DND-41 (cell line): ENCODE data around the gene SSR3.
A peak's percentile ranks its signal among the peaks of the same experiment; 100 is the strongest.
"Not testable (repeated sequence)": the region's sequence is repeated elsewhere in the genome, so short reads cannot be mapped to it uniquely, and the experiment has no call there.

Source experiments
- ATAC-seq: fragments of 200-7000 bp; cut with Tn5 transposase; 3 replicates; pipeline ENCODE4 v1.9.1; 2021; ENCODE audit warnings: low read depth; ENCODE audit not compliant: insufficient read depth
- DNase-seq: peaks from one replicate; pipeline ENCODE4 v3.0.0-alpha.2; 2020
- H2AFZ ChIP-seq: 2 replicates; pipeline ENCODE4 v1.6.0; 2012; ENCODE audit warnings: low read depth, low read length
- H3K27ac ChIP-seq: 2 replicates; pipeline ENCODE4 v1.5.1; 2012; ENCODE audit warnings: low read length, inconsistent platforms
- H3K27me3 ChIP-seq: fragments of 200-600 bp; sonication (generic); 2 replicates; pipeline ENCODE4 v1.6.0; 2012; ENCODE audit warnings: low read length, mild to moderate bottlenecking, inconsistent platforms; ENCODE audit not compliant: insufficient read depth, poor library complexity
- H3K36me3 ChIP-seq: 2 replicates; pipeline ENCODE4 v1.5.1; 2012; ENCODE audit warnings: low read length, inconsistent platforms; ENCODE audit not compliant: insufficient read depth
- H3K4me1 ChIP-seq: 2 replicates; pipeline ENCODE4 v1.5.1; 2012; ENCODE audit warnings: mild to moderate bottlenecking, low read length; ENCODE audit not compliant: insufficient read depth
- H3K4me2 ChIP-seq: 2 replicates; pipeline ENCODE4 v1.6.0; 2012; ENCODE audit warnings: mild to moderate bottlenecking, moderate library complexity, low read length, inconsistent platforms; ENCODE audit not compliant: insufficient read depth
- H3K4me3 ChIP-seq, 2 experiments: fragments of 200-600 bp in 1 of 2; shearing (Covaris generic) in 1 of 2; 2 replicates each; pipeline ENCODE4 v1.5.1; 2012 to 2016; ENCODE audit warnings: inconsistent platforms in 2 of 2, low read length in 2 of 2, mild to moderate bottlenecking in 2 of 2, low read depth in 1 of 2, moderate library complexity in 1 of 2
- H3K79me2 ChIP-seq: 2 replicates; pipeline ENCODE4 v1.6.0; 2012; ENCODE audit warnings: low read length, inconsistent platforms; ENCODE audit not compliant: insufficient read depth
- H3K9ac ChIP-seq: 2 replicates; pipeline ENCODE4 v1.6.0; 2012; ENCODE audit warnings: low read depth, mild to moderate bottlenecking, inconsistent platforms, low read length, moderate library complexity
- H3K9me3 ChIP-seq: 2 replicates; pipeline ENCODE4 v1.5.1; 2012; ENCODE audit warnings: low read length, moderate library complexity, mild to moderate bottlenecking, inconsistent platforms; ENCODE audit not compliant: insufficient read depth, severe bottlenecking
- H4K20me1 ChIP-seq: 2 replicates; pipeline ENCODE4 v1.6.0; 2012; ENCODE audit warnings: low read length; ENCODE audit not compliant: insufficient read depth
- EZH2 ChIP-seq: IDR thresholded peaks from 3 replicates; pipeline ENCODE4 v1.6.1; 2012; ENCODE audit warnings: borderline replicate concordance, low read depth, mild to moderate bottlenecking, moderate library complexity, low read length, inconsistent platforms; ENCODE audit not compliant: severe bottlenecking
- TF ChIP-seq, protein P1 (sequence below): IDR thresholded peaks from 2 replicates; pipeline ENCODE4 v1.5.1; 2012; ENCODE audit warnings: borderline replicate concordance, low read length, moderate library complexity, mild to moderate bottlenecking; ENCODE audit not compliant: poor library complexity, severe bottlenecking; ENCODE audit errors: extremely low read depth

SSR3 gene

DNA sequence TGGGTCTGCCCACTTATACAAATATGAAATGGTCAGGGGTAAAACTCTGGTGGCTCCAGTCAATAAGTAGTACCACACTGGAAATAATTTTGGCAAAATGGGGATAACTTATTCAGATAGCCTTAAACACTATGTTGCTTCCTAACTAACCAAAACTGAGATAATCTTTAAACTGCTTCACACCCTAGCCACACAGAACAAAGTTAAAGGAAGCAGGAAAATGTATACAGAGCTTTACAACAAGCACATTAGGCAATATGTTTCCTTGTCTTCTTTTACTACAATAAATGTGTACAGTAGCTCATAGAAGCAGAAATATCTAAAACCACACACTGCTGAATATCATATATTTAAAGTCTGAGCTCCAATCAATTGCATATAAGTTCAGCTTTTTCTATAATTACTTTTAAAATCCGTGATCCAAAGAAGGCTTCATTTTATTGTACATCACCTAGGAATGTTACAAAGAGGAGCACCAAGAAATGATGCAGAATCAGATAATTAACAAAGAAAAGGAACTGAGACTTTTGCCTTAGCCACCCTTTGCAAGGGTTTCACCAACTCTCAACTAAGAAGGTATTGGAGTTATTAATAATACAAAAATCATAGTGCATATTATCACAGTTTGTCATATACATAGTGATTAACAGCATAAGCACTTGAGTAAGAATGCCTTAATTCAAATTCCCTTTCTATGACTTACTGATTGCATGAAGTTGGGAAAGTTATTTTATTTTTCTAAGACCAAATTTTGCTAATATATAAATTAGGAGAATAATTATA is 9.2 kb upstream of the SSR3 start:
- Histone ChIP-seq H3K27ac (no peak overlapping the region), H3K27me3 (peaks cover 17% of the 10 kb centered on the region), H3K4me2 (no peak overlapping the region), H3K4me1 (no peaks in the 10 kb centered on the region), H3K36me3 (no peaks in the 10 kb centered on the region), H3K79me2 (no peaks in the 10 kb centered on the region), H3K4me3 (no peak overlapping the region), H3K9me3 (no peaks in the 10 kb centered on the region), H4K20me1 (no peaks in the 10 kb centered on the region), H2AFZ (no peak overlapping the region), H3K9ac (no peak overlapping the region)
- TF ChIP-seq, protein P1, sequence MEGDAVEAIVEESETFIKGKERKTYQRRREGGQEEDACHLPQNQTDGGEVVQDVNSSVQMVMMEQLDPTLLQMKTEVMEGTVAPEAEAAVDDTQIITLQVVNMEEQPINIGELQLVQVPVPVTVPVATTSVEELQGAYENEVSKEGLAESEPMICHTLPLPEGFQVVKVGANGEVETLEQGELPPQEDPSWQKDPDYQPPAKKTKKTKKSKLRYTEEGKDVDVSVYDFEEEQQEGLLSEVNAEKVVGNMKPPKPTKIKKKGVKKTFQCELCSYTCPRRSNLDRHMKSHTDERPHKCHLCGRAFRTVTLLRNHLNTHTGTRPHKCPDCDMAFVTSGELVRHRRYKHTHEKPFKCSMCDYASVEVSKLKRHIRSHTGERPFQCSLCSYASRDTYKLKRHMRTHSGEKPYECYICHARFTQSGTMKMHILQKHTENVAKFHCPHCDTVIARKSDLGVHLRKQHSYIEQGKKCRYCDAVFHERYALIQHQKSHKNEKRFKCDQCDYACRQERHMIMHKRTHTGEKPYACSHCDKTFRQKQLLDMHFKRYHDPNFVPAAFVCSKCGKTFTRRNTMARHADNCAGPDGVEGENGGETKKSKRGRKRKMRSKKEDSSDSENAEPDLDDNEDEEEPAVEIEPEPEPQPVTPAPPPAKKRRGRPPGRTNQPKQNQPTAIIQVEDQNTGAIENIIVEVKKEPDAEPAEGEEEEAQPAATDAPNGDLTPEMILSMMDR, result no peak
- no peak for TF ChIP-seq EZH2
- DNase-seq (no peak), ATAC-seq (no peak)

DNA sequence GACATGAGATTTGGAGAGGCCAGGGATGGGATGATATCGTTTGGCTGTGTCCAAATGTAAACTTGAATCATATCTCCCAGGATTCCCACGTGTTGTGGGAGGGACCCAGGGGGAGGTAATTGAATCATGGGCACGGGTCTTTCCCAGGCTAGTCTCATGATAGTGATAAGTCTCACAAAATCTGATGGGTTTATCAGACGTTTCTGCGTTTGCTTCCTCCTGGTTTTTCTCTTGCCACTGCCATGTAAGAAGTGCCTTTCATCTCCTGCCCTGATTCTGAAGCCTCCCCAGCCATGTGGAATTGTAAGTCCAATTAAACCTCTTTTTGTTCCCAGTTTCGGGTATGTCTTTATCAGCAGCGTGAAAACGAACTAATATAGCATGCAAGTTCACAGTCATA is 7.6 kb upstream of the SSR3 start:
- ATAC-seq, DNase-seq, H2AFZ ChIP-seq: not testable (repeated sequence)

GRCh38 chr3:156561533-156561932 is 6.6 kb upstream of the SSR3 start:
- Histone ChIP-seq H3K79me2 (no peaks in the 10 kb centered on the region), H3K9me3 (no peaks in the 10 kb centered on the region), H4K20me1 (no peaks in the 10 kb centered on the region), H3K36me3 (no peaks in the 10 kb centered on the region), H3K4me1 (no peaks in the 10 kb centered on the region), H3K27me3 (peaks cover 17% of the 10 kb centered on the region), H3K27ac (no peak overlapping the region), H3K9ac (no peak overlapping the region), H3K4me2 (no peak overlapping the region), H2AFZ (no peak overlapping the region), H3K4me3 (no peak overlapping the region)
- ATAC-seq (peak; percentile 56; the same call in 2 of the 3 replicates), DNase-seq (no peak)
- TF ChIP-seq, protein P1, result no peak
- TF ChIP-seq EZH2, result no peak

More for the DNA sequence above, 7.6 kb upstream of the SSR3 start:
- not testable (repeated sequence) for H3K4me3 ChIP-seq, H3K9me3 ChIP-seq, H3K79me2 ChIP-seq, H3K9ac ChIP-seq, H3K4me2 ChIP-seq, H3K36me3 ChIP-seq, H3K27ac ChIP-seq, H3K4me1 ChIP-seq, H4K20me1 ChIP-seq
- H3K27me3 ChIP-seq, result peaks cover 17% of the 10 kb centered on the region

- H4K20me1 ChIP-seq, result no peaks in the 10 kb centered on the region
- H3K4me3 ChIP-seq, result no peak overlapping the region
- H3K27ac ChIP-seq, result no peak overlapping the region
- peaks cover 6% of the 10 kb centered on the region for H3K79me2 ChIP-seq
- peaks cover 13% of the 10 kb centered on the region for H3K27me3 ChIP-seq
- H3K4me2 ChIP-seq, result no peak overlapping the region
- no peak overlapping the region for H2AFZ ChIP-seq
- peaks cover 3% of the 10 kb centered on the region; the same call in 1 of the 2 replicates for H3K36me3 ChIP-seq
- ATAC-seq, result no peak
- H3K9me3 ChIP-seq, result no peaks in the 10 kb centered on the region
- peaks cover 7% of the 10 kb centered on the region for H3K4me1 ChIP-seq
- no peak for DNase-seq
- no peak overlapping the region for H3K9ac ChIP-seq
- TF ChIP-seq, protein P1, result no peak
- no peak for TF ChIP-seq EZH2
Observed at GRCh38 chr3:156559321-156559720, 4.4 kb upstream of the SSR3 start.
